Colonic mucosa (tissue), 4 donors: Measurements from ENCODE around the gene BSPRY. TPM values are rescaled to one million over a fixed set of nuclear protein-coding genes. Genes with fewer than 3 reads are reported as not detected.
"Not testable (repeated sequence)": the region's sequence is repeated elsewhere in the genome, so short reads cannot be mapped to it uniquely, and the experiment has no call there.

Source experiments
- DNase-seq: peaks from one replicate; pipeline ENCODE4 v3.0.0-alpha.2; 2020
- H3K27ac ChIP-seq: fragments of 200-600 bp; one replicate; pipeline ENCODE4 v1.8.0; 2021
- H3K27me3 ChIP-seq: fragments of 200-600 bp; one replicate; pipeline ENCODE4 v1.8.0; 2021
- H3K36me3 ChIP-seq: fragments of 200-600 bp; one replicate; pipeline ENCODE4 v1.8.0; 2021
- H3K4me1 ChIP-seq: fragments of 200-600 bp; one replicate; pipeline ENCODE4 v1.8.0; 2021; ENCODE audit warnings: mild to moderate bottlenecking
- H3K4me3 ChIP-seq: fragments of 200-600 bp; one replicate; pipeline ENCODE4 v1.8.0; 2021
- H3K9ac ChIP-seq, 2 donors: one replicate each; pipeline ENCODE4 v1.7.0; 2013; ENCODE audit warnings: control low read depth in 2 of 2, low read depth in 2 of 2, low read length in 2 of 2
- H3K9me3 ChIP-seq: fragments of 200-600 bp; one replicate; pipeline ENCODE4 v1.8.0; 2021
- intact Hi-C: fragments of 100-400 bp; cut with DNase I; formaldehyde crosslinking; loops from one replicate; pipeline ENCODE4 v1.14.1; 2022
- total RNA-seq, 2 donors: library from RNA; stranded (reverse); fragmentation: NEBNext Ultra II Directional in 1 of 2; extraction: Animal tissue kit (Norgen Biotek cat#: 25700) in 1 of 2; gene quantifications; one replicate each; pipeline ENCODE4 v1.2.1, GENCODE V29; 2021
- TF ChIP-seq, protein P1 (sequence below): fragments of 200-600 bp; IDR thresholded peaks from one replicate; pipeline ENCODE4 v1.8.0; 2022; ENCODE audit warnings: antibody characterized with exemption, mild to moderate bottlenecking
- donor health status: healthy.
- donor health status: DM: no; HTN: no; CAD: no.
- donor health status: DM: no; HTN: no; CAD: no.

The BSPRY gene
- total RNA-seq, 2 donors from 2014 or later, result 25.6 to 34.2 TPM

DNA sequence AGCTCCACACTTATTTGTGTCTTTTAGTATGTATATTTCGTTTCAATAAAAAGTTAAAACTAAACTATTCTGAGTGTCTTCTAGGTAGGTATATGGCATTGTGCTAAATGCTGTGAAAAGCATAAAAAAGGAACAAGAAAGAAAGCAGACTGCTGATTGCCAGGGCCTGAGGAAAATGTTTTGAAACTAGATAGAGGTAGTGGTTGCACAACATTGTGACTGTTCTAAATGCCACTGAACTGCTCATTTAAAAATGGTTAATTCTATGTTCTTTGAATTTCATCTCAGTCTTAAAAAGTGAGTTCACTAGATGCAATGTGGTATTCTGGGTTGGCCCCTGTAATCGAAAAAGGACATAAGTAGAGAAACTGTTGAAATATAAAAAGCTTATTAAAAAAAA lies 54.3 kb downstream of the BSPRY start:
- H3K9me3 ChIP-seq, result no peaks in the 10 kb centered on the region
- H3K27me3 ChIP-seq, result no peaks in the 10 kb centered on the region
- H3K36me3 ChIP-seq, result no peaks in the 10 kb centered on the region
- DNase-seq, result no peak
- no peak overlapping the region for H3K27ac ChIP-seq
- TF ChIP-seq, protein P1, sequence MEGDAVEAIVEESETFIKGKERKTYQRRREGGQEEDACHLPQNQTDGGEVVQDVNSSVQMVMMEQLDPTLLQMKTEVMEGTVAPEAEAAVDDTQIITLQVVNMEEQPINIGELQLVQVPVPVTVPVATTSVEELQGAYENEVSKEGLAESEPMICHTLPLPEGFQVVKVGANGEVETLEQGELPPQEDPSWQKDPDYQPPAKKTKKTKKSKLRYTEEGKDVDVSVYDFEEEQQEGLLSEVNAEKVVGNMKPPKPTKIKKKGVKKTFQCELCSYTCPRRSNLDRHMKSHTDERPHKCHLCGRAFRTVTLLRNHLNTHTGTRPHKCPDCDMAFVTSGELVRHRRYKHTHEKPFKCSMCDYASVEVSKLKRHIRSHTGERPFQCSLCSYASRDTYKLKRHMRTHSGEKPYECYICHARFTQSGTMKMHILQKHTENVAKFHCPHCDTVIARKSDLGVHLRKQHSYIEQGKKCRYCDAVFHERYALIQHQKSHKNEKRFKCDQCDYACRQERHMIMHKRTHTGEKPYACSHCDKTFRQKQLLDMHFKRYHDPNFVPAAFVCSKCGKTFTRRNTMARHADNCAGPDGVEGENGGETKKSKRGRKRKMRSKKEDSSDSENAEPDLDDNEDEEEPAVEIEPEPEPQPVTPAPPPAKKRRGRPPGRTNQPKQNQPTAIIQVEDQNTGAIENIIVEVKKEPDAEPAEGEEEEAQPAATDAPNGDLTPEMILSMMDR, result no peak
- H3K9ac ChIP-seq, result no peak overlapping the region
- H3K4me3 ChIP-seq, result no peak overlapping the region
- intact Hi-C loops, result loop anchor here (2.0 kb wide), 1 partner anchor 93 kb away; no protein-coding TSS in a partner anchor
- no peaks in the 10 kb centered on the region for H3K4me1 ChIP-seq

DNA sequence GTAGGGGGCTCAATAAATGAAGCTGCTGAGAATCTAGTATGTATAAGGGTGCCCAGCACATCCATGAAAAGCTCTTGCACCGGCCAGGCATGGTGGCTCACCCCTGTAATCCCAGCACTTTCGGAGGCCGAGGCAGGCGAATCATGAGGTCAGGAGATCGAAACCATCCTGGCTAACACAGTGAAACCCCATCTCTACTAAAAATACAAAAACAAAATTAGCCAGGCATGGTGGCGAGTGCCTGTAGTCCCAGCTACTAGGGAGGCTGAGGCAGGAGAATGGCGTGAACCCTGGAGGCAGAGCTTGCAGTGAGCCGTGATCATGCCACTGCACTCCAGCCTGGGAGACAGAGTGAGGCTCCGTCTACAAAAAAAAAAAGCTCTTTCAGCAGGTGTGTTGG lies 57.0 kb downstream of the BSPRY start:
- DNase-seq, H3K4me1 ChIP-seq, H3K27me3 ChIP-seq, H3K4me3 ChIP-seq, H3K27ac ChIP-seq, intact Hi-C loops, H3K9me3 ChIP-seq, H3K36me3 ChIP-seq, H3K9ac ChIP-seq: not testable (repeated sequence)

DNA sequence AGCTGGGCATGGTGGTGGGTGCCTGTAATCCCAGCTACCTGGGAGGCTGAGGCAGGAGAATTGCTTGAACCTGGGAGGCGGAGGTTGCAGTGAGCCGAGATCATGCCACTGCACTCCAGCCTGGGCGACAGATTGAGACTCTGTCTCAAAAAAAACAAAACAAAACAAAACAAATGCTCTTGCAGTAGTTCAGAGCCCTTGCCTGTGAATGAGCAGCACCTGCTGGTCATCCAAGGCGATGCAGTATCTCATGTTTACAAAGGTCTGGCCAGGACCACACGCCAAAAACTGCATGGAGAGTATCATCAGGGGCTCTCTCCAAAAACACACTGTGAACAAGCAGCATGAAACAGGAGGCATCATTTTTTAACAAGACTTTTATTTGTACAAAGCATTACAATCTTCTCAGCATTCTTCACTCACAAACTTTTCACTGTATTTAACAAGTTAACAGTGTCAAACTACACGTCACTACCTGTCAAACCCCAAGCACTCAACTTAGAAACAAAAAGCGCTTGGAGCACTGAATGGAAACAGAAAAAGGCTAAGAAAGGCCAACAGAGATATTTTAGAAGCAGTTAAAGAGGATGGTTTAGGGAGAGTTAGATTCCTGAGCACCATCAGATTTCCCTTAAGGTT lies 57.7 kb downstream of the BSPRY start:
- H3K27ac ChIP-seq, H3K4me3 ChIP-seq, H3K9ac ChIP-seq, H3K9me3 ChIP-seq, H3K27me3 ChIP-seq, intact Hi-C loops, H3K4me1 ChIP-seq, H3K36me3 ChIP-seq: not testable (repeated sequence)
- TF ChIP-seq, protein P1, result peak; percentile 67
- DNase-seq, result peak; percentile 69

DNA sequence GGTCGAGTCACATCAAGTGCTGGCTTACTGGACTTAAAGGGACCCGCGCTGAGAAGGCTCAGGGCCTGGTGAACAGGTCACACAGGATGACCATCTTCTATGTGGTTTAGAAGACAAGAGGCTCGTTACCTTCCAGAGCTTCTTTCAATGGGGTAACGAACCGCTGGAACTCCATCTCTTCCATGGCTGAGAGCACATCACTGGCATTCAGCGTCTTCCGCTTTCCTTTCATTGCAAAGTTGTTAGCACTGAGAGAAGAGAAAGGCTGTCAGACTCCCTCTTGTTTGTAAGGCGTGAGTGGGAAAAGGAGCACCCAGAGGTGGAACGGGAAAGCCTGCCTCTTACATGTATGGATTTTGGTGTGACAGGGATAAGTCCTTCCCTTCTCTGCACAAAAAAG lies 60.1 kb downstream of the BSPRY start:
- H3K4me1 ChIP-seq, result peaks cover 3% of the 10 kb centered on the region
- H3K9ac ChIP-seq, result peak overlapping the region; percentile 76 to 94
- no peaks in the 10 kb centered on the region for H3K27me3 ChIP-seq
- H3K4me3 ChIP-seq, result peak overlapping the region; percentile 62
- no peak for DNase-seq
- H3K27ac ChIP-seq, result peak overlapping the region; percentile 90
- TF ChIP-seq, protein P1, result no peak
- no peaks in the 10 kb centered on the region for H3K9me3 ChIP-seq
- intact Hi-C loops, result no loop called here
- H3K36me3 ChIP-seq, result no peaks in the 10 kb centered on the region

DNA sequence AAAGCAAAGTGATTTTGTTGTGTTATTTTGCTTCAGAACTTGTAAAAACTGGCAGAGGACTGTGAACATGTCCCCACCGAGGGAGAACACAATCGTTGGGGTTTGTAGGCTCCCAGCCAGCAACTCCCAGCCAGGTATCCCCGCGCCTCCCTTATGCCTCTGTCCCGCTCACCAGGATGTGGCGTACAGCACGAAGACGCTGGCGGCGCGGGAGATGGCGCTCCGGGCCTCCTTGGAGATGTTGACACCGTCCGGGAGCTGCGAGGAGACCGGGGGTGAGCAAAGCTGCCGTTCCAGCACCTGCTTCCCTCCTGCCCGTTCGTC lies 60.5 kb downstream of the BSPRY start:
- H3K9me3 ChIP-seq, result no peaks in the 10 kb centered on the region
- intact Hi-C loops, result no loop called here
- no peak for DNase-seq
- TF ChIP-seq, protein P1, result no peak
- H3K4me1 ChIP-seq, result peaks cover 3% of the 10 kb centered on the region
- H3K9ac ChIP-seq, result peak overlapping the region; percentile 76 to 94
- no peaks in the 10 kb centered on the region for H3K36me3 ChIP-seq
- peak overlapping the region; percentile 90 for H3K27ac ChIP-seq
- peak overlapping the region; percentile 62 for H3K4me3 ChIP-seq
- no peaks in the 10 kb centered on the region for H3K27me3 ChIP-seq

DNA sequence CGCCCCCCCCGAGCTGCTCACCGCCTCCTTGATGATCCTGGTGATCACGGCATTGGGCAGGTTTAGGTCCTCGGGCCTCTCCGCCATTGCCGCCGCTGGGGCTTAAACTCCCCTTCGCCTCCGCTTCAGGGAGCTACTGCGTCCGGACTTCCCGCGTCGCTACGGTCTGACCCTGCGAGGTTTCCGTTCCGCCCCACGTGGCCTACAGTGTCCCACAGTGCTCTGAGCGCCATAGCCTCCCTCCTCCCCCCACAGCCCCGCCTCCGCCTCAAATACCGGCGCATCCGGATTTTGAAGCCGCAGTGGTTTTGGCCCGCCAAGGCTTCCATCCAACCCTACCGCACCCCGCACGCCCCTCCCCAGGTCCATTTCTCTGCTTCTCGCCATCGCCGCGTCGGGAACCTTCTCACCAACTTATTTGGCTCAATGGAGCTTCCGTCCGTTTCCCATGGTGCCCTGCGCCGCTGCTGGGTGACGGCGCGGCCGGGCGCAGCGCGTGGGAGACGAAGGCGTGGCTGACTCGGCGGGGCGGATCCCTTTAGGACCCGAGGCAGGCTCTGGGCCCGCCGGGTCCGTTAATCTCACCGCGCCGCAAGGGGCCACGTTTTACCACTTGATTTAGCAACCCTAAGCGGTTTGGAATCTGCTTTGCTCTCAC lies 61.0 kb downstream of the BSPRY start, which contains the start of the genes C9orf43 and POLE3:
Gene C9orf43 (plus strand): TSS at position 541 of the 658 bp plus-strand sequence. CDS start 2,747 bp downstream, outside the sequence.
Gene POLE3 (minus strand): TSS at position 469 of the 658 bp plus-strand sequence. CDS start 382 bp downstream, at position 87.
- Histone ChIP-seq H3K27ac (peak within 1 kb of the TSS; percentile 90), H3K36me3 (no peaks in the 10 kb centered on the region)
- intact Hi-C loops, result no loop called here

More for the DNA sequence above, 61.0 kb downstream of the BSPRY start, which contains the start of the genes C9orf43 and POLE3:
- TF ChIP-seq, protein P1, result no peak
- no peaks in the 10 kb centered on the region for H3K9me3 ChIP-seq
- H3K4me1 ChIP-seq, result peaks cover 3% of the 10 kb centered on the region
- H3K27me3 ChIP-seq, result no peaks in the 10 kb centered on the region
- peak within 1 kb of the TSS; percentile 76 to 94 for H3K9ac ChIP-seq
- peak; percentile 95 for DNase-seq
- H3K4me3 ChIP-seq, result peak within 1 kb of the TSS; percentile 62
